ENCODE measurements around the gene RC3H2. TPM values are rescaled to one million over a fixed set of nuclear protein-coding genes. Genes with fewer than 3 reads are reported as not detected.

RC3H2 gene
- total RNA-seq, 1 experiment from 2014 or later: 57.6 TPM

DNA sequence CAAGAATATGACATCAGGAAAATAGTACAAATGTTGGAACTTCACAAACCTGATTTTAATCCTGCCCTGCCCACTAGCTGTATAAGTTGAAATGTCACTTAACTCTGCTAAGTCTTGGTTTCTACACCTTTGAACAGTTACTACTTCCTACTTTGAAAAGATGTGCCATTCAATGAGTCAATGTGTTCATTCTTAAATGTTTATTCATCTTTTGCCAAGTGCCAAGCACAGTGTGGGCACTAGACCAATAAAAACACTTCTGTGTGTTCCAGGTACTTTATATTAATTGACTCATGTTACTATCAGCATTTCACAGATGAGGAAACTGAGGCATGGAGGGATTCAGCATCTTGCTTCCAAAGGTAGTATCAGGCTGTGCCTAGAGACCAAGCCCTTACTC lies 89.6 kb downstream of the RC3H2 start:
- in situ Hi-C loops (cut with HindIII; ENCODE audit: low pct_unique_long_range_greater_than_20kb, low sequenced_read_pairs): no loop called here
- DNase-seq (ENCODE audit: low read depth, low spot score): no peak
- intact Hi-C loops (cut with micrococcal nuclease; ENCODE audit: unreplicated experiment): loop anchor here (10.0 kb wide), 1 partner anchor 691 kb away; no protein-coding TSS in a partner anchor
- no TSS peak for BruUV-seq (replicated peaks)
- no peak for TF ChIP-seq POLR2AphosphoS5 (IDR thresholded peaks at IDR 0.05; ENCODE audit: low read depth, low read length)
- TF ChIP-seq TCF7L2 (IDR thresholded peaks at IDR 0.05; ENCODE audit: low read depth, low read length): no peak
- TF ChIP-seq, protein P1, sequence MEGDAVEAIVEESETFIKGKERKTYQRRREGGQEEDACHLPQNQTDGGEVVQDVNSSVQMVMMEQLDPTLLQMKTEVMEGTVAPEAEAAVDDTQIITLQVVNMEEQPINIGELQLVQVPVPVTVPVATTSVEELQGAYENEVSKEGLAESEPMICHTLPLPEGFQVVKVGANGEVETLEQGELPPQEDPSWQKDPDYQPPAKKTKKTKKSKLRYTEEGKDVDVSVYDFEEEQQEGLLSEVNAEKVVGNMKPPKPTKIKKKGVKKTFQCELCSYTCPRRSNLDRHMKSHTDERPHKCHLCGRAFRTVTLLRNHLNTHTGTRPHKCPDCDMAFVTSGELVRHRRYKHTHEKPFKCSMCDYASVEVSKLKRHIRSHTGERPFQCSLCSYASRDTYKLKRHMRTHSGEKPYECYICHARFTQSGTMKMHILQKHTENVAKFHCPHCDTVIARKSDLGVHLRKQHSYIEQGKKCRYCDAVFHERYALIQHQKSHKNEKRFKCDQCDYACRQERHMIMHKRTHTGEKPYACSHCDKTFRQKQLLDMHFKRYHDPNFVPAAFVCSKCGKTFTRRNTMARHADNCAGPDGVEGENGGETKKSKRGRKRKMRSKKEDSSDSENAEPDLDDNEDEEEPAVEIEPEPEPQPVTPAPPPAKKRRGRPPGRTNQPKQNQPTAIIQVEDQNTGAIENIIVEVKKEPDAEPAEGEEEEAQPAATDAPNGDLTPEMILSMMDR (IDR thresholded peaks at IDR 0.05): no peak
- TF ChIP-seq, protein P2, sequence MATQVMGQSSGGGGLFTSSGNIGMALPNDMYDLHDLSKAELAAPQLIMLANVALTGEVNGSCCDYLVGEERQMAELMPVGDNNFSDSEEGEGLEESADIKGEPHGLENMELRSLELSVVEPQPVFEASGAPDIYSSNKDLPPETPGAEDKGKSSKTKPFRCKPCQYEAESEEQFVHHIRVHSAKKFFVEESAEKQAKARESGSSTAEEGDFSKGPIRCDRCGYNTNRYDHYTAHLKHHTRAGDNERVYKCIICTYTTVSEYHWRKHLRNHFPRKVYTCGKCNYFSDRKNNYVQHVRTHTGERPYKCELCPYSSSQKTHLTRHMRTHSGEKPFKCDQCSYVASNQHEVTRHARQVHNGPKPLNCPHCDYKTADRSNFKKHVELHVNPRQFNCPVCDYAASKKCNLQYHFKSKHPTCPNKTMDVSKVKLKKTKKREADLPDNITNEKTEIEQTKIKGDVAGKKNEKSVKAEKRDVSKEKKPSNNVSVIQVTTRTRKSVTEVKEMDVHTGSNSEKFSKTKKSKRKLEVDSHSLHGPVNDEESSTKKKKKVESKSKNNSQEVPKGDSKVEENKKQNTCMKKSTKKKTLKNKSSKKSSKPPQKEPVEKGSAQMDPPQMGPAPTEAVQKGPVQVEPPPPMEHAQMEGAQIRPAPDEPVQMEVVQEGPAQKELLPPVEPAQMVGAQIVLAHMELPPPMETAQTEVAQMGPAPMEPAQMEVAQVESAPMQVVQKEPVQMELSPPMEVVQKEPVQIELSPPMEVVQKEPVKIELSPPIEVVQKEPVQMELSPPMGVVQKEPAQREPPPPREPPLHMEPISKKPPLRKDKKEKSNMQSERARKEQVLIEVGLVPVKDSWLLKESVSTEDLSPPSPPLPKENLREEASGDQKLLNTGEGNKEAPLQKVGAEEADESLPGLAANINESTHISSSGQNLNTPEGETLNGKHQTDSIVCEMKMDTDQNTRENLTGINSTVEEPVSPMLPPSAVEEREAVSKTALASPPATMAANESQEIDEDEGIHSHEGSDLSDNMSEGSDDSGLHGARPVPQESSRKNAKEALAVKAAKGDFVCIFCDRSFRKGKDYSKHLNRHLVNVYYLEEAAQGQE (IDR thresholded peaks at IDR 0.05; ENCODE audit: insufficient read depth in 1 of 2, low read depth in 2 of 2, low read length in 1 of 2): no peak
- TF ChIP-seq SIN3A (IDR thresholded peaks at IDR 0.05; ENCODE audit: borderline replicate concordance, insufficient read depth, low read depth, low read length): no peak
- peaks cover 10% of the 10 kb centered on the region for H3K4me1 ChIP-seq (ENCODE audit: control insufficient read depth, insufficient read depth, low read length)
- H3K36me3 ChIP-seq (ENCODE audit: control insufficient read depth, insufficient read depth, low read length): peaks cover 11% of the 10 kb centered on the region; the same call in 1 of the 2 replicates
- ChIA-PET POLR2A (no interaction called here), CTCF (no interaction called here)
- no peak overlapping the region for H3K27ac ChIP-seq (ENCODE audit: low read length)
- no peaks in the 10 kb centered on the region for H3K9me3 ChIP-seq (ENCODE audit: control insufficient read depth, insufficient read depth, low read depth, low read length)
- H3K4me3 ChIP-seq (ENCODE audit: low read depth in 2 of 2, low read length in 2 of 2): no peak overlapping the region
- no peaks in the 10 kb centered on the region for H3K27me3 ChIP-seq (ENCODE audit: control insufficient read depth, insufficient read depth, low read length)
- no peak for ATAC-seq

DNA sequence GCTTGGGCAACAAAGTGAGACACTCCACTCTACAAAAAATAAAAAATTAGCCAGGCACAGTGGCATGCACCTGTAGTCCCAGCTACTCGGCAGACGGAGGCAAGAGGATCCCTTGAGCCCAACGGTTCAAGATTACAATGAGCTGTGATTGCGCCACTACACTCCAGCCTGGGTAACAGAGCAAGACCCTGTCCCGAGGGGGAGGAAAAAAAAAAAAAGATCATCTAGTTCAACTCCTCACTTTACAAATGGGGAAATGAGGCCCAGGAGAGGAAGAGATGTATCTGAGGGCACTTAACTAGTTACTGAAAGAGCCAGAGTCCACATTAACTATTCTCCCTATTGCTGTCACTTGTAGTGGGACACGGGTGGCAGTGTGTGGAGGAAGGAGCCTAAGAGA lies 90.6 kb downstream of the RC3H2 start:
- CTCF ChIA-PET: no interaction called here
- no peaks in the 10 kb centered on the region for H3K27me3 ChIP-seq (ENCODE audit: control insufficient read depth, insufficient read depth, low read length)

More for the DNA sequence above, 90.6 kb downstream of the RC3H2 start:
- no TSS peak for BruUV-seq (replicated peaks)
- peaks cover 4% of the 10 kb centered on the region for H3K4me1 ChIP-seq (ENCODE audit: control insufficient read depth, insufficient read depth, low read length)
- ATAC-seq: no peak
- intact Hi-C loops (cut with micrococcal nuclease; ENCODE audit: unreplicated experiment): loop anchor here (5.0 to 10.0 kb wide), 2 partner anchors 462 to 690 kb away; no protein-coding TSS in a partner anchor
- peaks cover 7% of the 10 kb centered on the region; the same call in 1 of the 2 replicates for H3K36me3 ChIP-seq (ENCODE audit: control insufficient read depth, insufficient read depth, low read length)
- no peak overlapping the region for H3K27ac ChIP-seq (ENCODE audit: low read length)
- TF ChIP-seq, protein P1 (IDR thresholded peaks at IDR 0.05): no peak
- TF ChIP-seq, protein P2 (IDR thresholded peaks at IDR 0.05; ENCODE audit: insufficient read depth in 1 of 2, low read depth in 2 of 2, low read length in 1 of 2): no peak
- TF ChIP-seq POLR2AphosphoS5 (IDR thresholded peaks at IDR 0.05; ENCODE audit: low read depth, low read length): no peak
- no peak for TF ChIP-seq SIN3A (IDR thresholded peaks at IDR 0.05; ENCODE audit: borderline replicate concordance, insufficient read depth, low read depth, low read length)
- no peak for TF ChIP-seq TCF7L2 (IDR thresholded peaks at IDR 0.05; ENCODE audit: low read depth, low read length)
- no peak overlapping the region for H3K4me3 ChIP-seq (ENCODE audit: low read depth in 2 of 2, low read length in 2 of 2)
- POLR2A ChIA-PET: no interaction called here
- DNase-seq (ENCODE audit: low read depth, low spot score): no peak
- in situ Hi-C loops (cut with HindIII; ENCODE audit: low pct_unique_long_range_greater_than_20kb, low sequenced_read_pairs): no loop called here
- no peaks in the 10 kb centered on the region for H3K9me3 ChIP-seq (ENCODE audit: control insufficient read depth, insufficient read depth, low read depth, low read length)

Measured in Panc1 (cell line).